Adrenal gland (tissue), 5 donors: ENCODE results near the gene ZNF747.

ENCODE experiments used
- POLR2A ChIP-seq, 2 donors: fragments of 450-650 bp; IDR thresholded peaks; one replicate each; pipeline ENCODE4 v1.6.1; 2017; ENCODE audit warnings: antibody characterized with exemption in 2 of 2, mild to moderate bottlenecking in 2 of 2, moderate library complexity in 1 of 2
- TF ChIP-seq, protein P1 (sequence below), 6 experiments: fragments of 450-650 bp in 4 of 6; fragments of 200-600 bp in 2 of 6; sonication (generic) in 1 of 6; IDR thresholded peaks; 1 replicate in 5 of 6; 2 replicates in 1 of 6; pipeline versions ENCODE4 v1.5.1 to v1.8.0; 2016 to 2021; ENCODE audit warnings: antibody characterized with exemption in 6 of 6, mild to moderate bottlenecking in 2 of 6, moderate library complexity in 1 of 6
- donor health status: DM: no; HTN: no; CAD: no.

DNA sequence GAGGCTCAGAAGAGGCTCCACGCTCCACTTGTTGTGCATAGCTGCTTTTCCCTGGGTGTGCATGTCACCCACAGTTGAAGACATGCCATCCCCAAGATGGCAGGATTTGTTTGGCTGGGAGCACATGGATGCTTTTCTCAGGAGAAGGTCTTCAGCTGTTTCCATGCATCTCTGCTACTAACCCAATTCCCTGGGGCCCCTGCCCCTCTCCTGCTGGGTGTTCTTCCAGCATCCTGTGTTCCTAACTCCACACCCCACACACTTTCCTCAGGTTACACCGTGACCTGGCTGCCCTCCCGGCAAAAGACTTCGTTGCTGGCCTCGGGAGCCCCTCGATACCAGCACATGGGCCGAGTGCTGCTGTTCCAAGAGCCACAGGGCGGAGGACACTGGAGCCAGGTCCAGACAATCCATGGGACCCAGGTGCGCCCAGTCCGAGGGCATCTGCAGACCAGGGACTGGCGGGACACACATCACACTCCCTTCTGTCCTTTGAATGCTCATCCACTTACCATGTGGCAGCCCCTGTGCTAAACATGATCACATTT is 40.6 kb downstream of the ZNF747 start:
- TF ChIP-seq POLR2A (IDR thresholded peaks at IDR 0.05) = no peak
- TF ChIP-seq, protein P1, sequence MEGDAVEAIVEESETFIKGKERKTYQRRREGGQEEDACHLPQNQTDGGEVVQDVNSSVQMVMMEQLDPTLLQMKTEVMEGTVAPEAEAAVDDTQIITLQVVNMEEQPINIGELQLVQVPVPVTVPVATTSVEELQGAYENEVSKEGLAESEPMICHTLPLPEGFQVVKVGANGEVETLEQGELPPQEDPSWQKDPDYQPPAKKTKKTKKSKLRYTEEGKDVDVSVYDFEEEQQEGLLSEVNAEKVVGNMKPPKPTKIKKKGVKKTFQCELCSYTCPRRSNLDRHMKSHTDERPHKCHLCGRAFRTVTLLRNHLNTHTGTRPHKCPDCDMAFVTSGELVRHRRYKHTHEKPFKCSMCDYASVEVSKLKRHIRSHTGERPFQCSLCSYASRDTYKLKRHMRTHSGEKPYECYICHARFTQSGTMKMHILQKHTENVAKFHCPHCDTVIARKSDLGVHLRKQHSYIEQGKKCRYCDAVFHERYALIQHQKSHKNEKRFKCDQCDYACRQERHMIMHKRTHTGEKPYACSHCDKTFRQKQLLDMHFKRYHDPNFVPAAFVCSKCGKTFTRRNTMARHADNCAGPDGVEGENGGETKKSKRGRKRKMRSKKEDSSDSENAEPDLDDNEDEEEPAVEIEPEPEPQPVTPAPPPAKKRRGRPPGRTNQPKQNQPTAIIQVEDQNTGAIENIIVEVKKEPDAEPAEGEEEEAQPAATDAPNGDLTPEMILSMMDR (IDR thresholded peaks at IDR 0.05) = no peak
